SU-DHL-6 (cell line): ENCODE results near the gene TMEM108.

Experiments
- H2AFZ ChIP-seq: fragments of 200-600 bp; sonication (generic); 2 replicates; pipeline ENCODE4 v1.6.1; 2014; ENCODE audit warnings: low read depth, mild to moderate bottlenecking, moderate library complexity, mixed read lengths, antibody characterized with exemption, low read length; ENCODE audit not compliant: severe bottlenecking
- H3F3A ChIP-seq: fragments of 200-600 bp; shearing (Covaris generic); 2 replicates; pipeline ENCODE4 v1.6.0; 2016; ENCODE audit warnings: antibody characterized with exemption, mild to moderate bottlenecking; ENCODE audit not compliant: insufficient read depth
- H3K27ac ChIP-seq: fragments of 200-600 bp; sonication (generic); 2 replicates; pipeline ENCODE4 v1.5.1; 2016; ENCODE audit warnings: low read depth, mild to moderate bottlenecking, low read length, moderate library complexity, mixed read lengths
- H3K27me3 ChIP-seq: fragments of 200-600 bp; sonication (generic), shearing (Covaris generic); 2 replicates; pipeline ENCODE4 v1.6.0; 2014; ENCODE audit warnings: mild to moderate bottlenecking, low read length
- H3K36me3 ChIP-seq: fragments of 200-600 bp; sonication (generic); 2 replicates; pipeline ENCODE4 v1.6.1; 2014; ENCODE audit warnings: mild to moderate bottlenecking, low read length, mixed read lengths
- H3K4me2 ChIP-seq: fragments of 300-600, 200-600 bp; shearing (Covaris generic), sonication (generic); 2 replicates; pipeline ENCODE4 v1.6.0; 2014; ENCODE audit warnings: low read length, low read depth, mild to moderate bottlenecking; ENCODE audit not compliant: poor library complexity, severe bottlenecking
- H3K4me3 ChIP-seq: fragments of 200-600 bp; sonication (generic); 2 replicates; pipeline ENCODE4 v1.5.1; 2014; ENCODE audit warnings: antibody characterized with exemption, low read length, mild to moderate bottlenecking, mixed read lengths; ENCODE audit not compliant: insufficient read depth, poor library complexity, severe bottlenecking
- H3K79me2 ChIP-seq: fragments of 200-600 bp; sonication (generic); 2 replicates; pipeline ENCODE4 v1.6.1; 2014; ENCODE audit warnings: mild to moderate bottlenecking, low read length, moderate library complexity; ENCODE audit not compliant: insufficient read depth
- H3K9ac ChIP-seq: fragments of 200-600 bp; sonication (generic); 2 replicates; pipeline ENCODE4 v1.7.0; 2014; ENCODE audit warnings: mild to moderate bottlenecking, low read length
- H3K9me2 ChIP-seq: fragments of 200-600 bp; sonication (generic); replicated peaks from 2 replicates; pipeline ENCODE4 v1.6.1; 2014; ENCODE audit warnings: low read length; ENCODE audit not compliant: insufficient read depth
- H3K9me3 ChIP-seq: fragments of 200-600 bp; sonication (generic); 2 replicates; pipeline ENCODE4 v1.6.1; 2014; ENCODE audit warnings: low read length, mixed read lengths; ENCODE audit not compliant: insufficient read depth
- H4K20me1 ChIP-seq: fragments of 200-600 bp; sonication (generic); 2 replicates; pipeline ENCODE4 v1.6.1; 2014; ENCODE audit warnings: low read depth, mild to moderate bottlenecking, antibody characterized with exemption, low read length, moderate library complexity, mixed read lengths
- CTCF ChIP-seq: fragments of 200-600 bp; sonication (generic); IDR thresholded peaks from one replicate; pipeline ENCODE4 v1.5.1; 2017; ENCODE audit warnings: antibody characterized with exemption, mild to moderate bottlenecking, low read length, moderate library complexity; ENCODE audit not compliant: insufficient read depth, poor library complexity, severe bottlenecking
- EZH2phosphoT487 ChIP-seq: fragments of 200-600 bp; sonication (generic), shearing (Covaris generic); conservative IDR thresholded peaks from 2 replicates; pipeline ENCODE4 v1.6.1; 2018; ENCODE audit warnings: mild to moderate bottlenecking, antibody characterized with exemption, low read length, moderate library complexity, mixed read lengths

TMEM108 gene

GRCh38 chr3:133138017-133138416 is 99.8 kb downstream of the TMEM108 start:
- H3F3A ChIP-seq = no peaks in the 10 kb centered on the region
- H4K20me1 ChIP-seq = no peaks in the 10 kb centered on the region
- H2AFZ ChIP-seq = no peak overlapping the region
- no peaks in the 10 kb centered on the region for H3K27me3 ChIP-seq
- no peaks in the 10 kb centered on the region for H3K9me2 ChIP-seq
- H3K36me3 ChIP-seq = no peaks in the 10 kb centered on the region
- H3K9me3 ChIP-seq = no peaks in the 10 kb centered on the region
- H3K9ac ChIP-seq = no peak overlapping the region
- TF ChIP-seq EZH2phosphoT487 (no peak), CTCF (no peak)
- no peaks in the 10 kb centered on the region for H3K79me2 ChIP-seq
- H3K27ac ChIP-seq = no peak overlapping the region
- no peak overlapping the region for H3K4me3 ChIP-seq
- H3K4me2 ChIP-seq = no peak overlapping the region

GRCh38 chr3:133152056-133152455 is 113.9 kb downstream of the TMEM108 start:
- H4K20me1 ChIP-seq = no peaks in the 10 kb centered on the region
- no peak overlapping the region for H2AFZ ChIP-seq
- no peak overlapping the region for H3K4me3 ChIP-seq
- no peaks in the 10 kb centered on the region for H3K9me3 ChIP-seq
- no peak overlapping the region for H3K9ac ChIP-seq
- no peak overlapping the region for H3K27ac ChIP-seq
- H3K9me2 ChIP-seq = no peaks in the 10 kb centered on the region
- no peaks in the 10 kb centered on the region for H3K27me3 ChIP-seq
- no peak for TF ChIP-seq CTCF
- TF ChIP-seq EZH2phosphoT487 = no peak
- no peak overlapping the region for H3K4me2 ChIP-seq
- H3K36me3 ChIP-seq = no peaks in the 10 kb centered on the region
- H3K79me2 ChIP-seq = no peaks in the 10 kb centered on the region
- H3F3A ChIP-seq = no peaks in the 10 kb centered on the region

GRCh38 chr3:133152681-133153220 is 114.6 kb downstream of the TMEM108 start:
- Histone ChIP-seq H3K4me3 (no peak overlapping the region), H3K9ac (no peak overlapping the region), H4K20me1 (no peaks in the 10 kb centered on the region), H3F3A (no peaks in the 10 kb centered on the region), H3K27ac (no peak overlapping the region), H2AFZ (no peak overlapping the region), H3K9me2 (no peaks in the 10 kb centered on the region), H3K36me3 (no peaks in the 10 kb centered on the region), H3K4me2 (no peak overlapping the region), H3K79me2 (no peaks in the 10 kb centered on the region), H3K27me3 (no peaks in the 10 kb centered on the region), H3K9me3 (no peaks in the 10 kb centered on the region)
- TF ChIP-seq CTCF (no peak), EZH2phosphoT487 (no peak)
